ENCODE results near the gene TNFRSF19. TPM values are rescaled to one million over a fixed set of nuclear protein-coding genes. Genes with fewer than 3 reads are reported as not detected.
A peak's percentile ranks its signal among the peaks of the same experiment; 100 is the strongest.

Gene TNFRSF19
- total RNA-seq, 1 donor from 2014 or later, result 25.9 TPM

DNA sequence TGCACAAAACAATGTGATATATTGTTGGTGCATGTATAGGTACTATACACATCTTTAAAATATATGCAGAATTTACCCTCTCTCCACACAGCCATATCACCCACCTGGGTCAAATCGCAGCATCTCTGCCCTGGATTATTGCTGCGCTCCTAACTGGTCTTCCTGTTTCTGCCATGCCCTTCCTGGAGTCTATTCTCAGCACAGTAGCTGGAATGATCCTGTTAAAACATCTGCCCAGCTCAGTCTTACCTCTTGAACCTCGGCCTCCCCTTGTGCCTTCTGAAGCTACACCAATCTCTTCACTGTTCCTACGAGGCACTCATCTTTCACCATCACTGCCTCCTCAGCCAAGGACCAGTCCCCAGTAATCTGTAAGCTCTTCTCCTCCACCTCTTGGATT, 25.5 kb upstream of the TNFRSF19 start:
- Histone ChIP-seq H3K4me3 (no peak overlapping the region), H3K9me3 (replicated peaks) (no peaks in the 10 kb centered on the region), H3K27ac (replicated peaks) (no peak overlapping the region), H3K36me3 (no peaks in the 10 kb centered on the region), H3K27me3 (ENCODE audit: low read depth) (no peaks in the 10 kb centered on the region), H3K4me1 (peaks cover 25% of the 10 kb centered on the region)
- no peak for DNase-seq
- intact Hi-C loops (cut with micrococcal nuclease), result no loop called here
- TF ChIP-seq, protein P1, sequence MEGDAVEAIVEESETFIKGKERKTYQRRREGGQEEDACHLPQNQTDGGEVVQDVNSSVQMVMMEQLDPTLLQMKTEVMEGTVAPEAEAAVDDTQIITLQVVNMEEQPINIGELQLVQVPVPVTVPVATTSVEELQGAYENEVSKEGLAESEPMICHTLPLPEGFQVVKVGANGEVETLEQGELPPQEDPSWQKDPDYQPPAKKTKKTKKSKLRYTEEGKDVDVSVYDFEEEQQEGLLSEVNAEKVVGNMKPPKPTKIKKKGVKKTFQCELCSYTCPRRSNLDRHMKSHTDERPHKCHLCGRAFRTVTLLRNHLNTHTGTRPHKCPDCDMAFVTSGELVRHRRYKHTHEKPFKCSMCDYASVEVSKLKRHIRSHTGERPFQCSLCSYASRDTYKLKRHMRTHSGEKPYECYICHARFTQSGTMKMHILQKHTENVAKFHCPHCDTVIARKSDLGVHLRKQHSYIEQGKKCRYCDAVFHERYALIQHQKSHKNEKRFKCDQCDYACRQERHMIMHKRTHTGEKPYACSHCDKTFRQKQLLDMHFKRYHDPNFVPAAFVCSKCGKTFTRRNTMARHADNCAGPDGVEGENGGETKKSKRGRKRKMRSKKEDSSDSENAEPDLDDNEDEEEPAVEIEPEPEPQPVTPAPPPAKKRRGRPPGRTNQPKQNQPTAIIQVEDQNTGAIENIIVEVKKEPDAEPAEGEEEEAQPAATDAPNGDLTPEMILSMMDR (IDR thresholded peaks at IDR 0.05; ENCODE audit: borderline replicate concordance), result no peak

DNA sequence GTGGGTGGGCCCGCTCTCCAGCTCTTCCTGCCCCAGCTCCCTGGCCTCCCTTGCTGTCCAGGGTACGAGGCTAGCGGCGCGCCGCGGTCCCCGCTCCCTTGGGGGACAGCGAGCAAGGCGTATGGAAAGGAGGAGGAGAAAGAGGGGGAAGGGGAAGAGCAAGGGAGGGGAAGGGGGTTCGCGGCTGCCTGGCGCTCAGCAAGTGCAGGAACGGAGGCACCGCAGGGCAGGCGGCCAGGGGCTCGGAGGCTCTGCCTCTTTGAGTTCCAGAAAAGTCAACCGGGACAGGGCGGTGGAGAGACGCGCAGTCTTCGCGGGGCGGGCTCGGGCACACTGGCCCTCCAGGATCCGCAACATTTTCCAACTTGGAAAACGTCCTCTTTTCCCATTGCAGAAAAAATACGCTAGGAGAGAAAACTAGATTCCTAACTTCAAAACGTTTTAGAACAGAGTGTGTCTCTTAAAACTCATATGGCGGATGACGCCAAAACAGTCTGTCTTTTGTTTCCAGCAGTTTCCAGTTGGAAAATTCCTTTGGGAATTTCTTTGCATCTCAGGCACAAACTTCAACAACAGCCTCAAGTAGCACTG, 23.1 kb upstream of the TNFRSF19 start:
- Histone ChIP-seq H3K9me3 (replicated peaks) (no peaks in the 10 kb centered on the region), H3K4me1 (peaks cover 46% of the 10 kb centered on the region), H3K27me3 (ENCODE audit: low read depth) (no peaks in the 10 kb centered on the region), H3K36me3 (no peaks in the 10 kb centered on the region), H3K4me3 (peak overlapping the region; percentile 67), H3K27ac (replicated peaks) (peak overlapping the region; percentile 87)
- TF ChIP-seq, protein P1 (IDR thresholded peaks at IDR 0.05; ENCODE audit: borderline replicate concordance), result no peak
- intact Hi-C loops (cut with micrococcal nuclease), result no loop called here
- DNase-seq, result peak; percentile 62

GRCh38 chr13:23549724-23550123, 20.5 kb upstream of the TNFRSF19 start:
- no peaks in the 10 kb centered on the region for H3K27me3 ChIP-seq (ENCODE audit: low read depth)
- peak overlapping the region; percentile 87 for H3K27ac ChIP-seq (replicated peaks)
- no peak for DNase-seq
- no peaks in the 10 kb centered on the region for H3K9me3 ChIP-seq (replicated peaks)
- H3K36me3 ChIP-seq, result no peaks in the 10 kb centered on the region
- intact Hi-C loops (cut with micrococcal nuclease), result no loop called here
- peaks cover 58% of the 10 kb centered on the region for H3K4me1 ChIP-seq
- TF ChIP-seq, protein P1 (IDR thresholded peaks at IDR 0.05; ENCODE audit: borderline replicate concordance), result no peak
- no peak overlapping the region for H3K4me3 ChIP-seq

GRCh38 chr13:23550163-23550562, 20.0 kb upstream of the TNFRSF19 start:
- Histone ChIP-seq H3K4me1 (peaks cover 58% of the 10 kb centered on the region), H3K9me3 (replicated peaks) (no peaks in the 10 kb centered on the region), H3K27me3 (ENCODE audit: low read depth) (no peaks in the 10 kb centered on the region), H3K36me3 (no peaks in the 10 kb centered on the region), H3K27ac (replicated peaks) (peak overlapping the region; percentile 87), H3K4me3 (no peak overlapping the region)
- DNase-seq, result no peak
- intact Hi-C loops (cut with micrococcal nuclease), result no loop called here
- TF ChIP-seq, protein P1 (IDR thresholded peaks at IDR 0.05; ENCODE audit: borderline replicate concordance), result no peak

DNA sequence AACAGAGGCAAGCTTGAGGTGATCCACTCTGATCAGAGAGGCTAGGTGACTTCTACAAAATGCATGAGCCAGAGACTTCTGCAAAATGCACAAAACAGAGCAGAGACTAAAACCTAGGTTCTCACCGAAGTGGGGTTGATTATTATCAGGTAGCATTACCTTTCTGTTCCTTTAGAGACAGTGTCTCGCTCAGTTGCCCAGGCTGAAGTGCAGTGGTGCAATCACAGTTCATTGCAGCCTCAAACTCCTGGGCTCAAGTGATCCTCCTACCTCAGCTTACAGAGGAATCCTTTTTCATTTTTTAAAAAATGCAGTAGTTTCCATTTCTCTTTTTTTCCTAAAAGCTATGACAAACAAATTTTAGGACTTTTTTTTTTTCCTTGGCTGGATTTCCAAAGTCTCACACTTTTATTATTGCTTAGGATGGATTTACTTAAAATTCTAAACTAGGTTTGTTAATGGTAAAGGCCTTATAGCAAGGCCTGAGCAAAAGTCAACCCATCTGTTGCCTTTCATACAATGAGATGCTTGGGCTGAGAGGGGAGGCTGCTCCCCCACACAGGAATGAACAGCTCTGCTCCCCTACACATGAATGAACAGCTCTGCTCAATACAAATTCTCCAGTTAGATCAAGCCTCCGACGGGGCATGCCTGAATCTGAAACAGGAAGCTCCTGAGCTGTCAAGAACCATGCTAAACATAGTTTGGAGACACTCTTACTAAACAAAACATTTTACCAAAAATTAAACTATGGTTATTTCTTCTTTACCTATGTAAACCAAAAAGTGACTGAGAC, 18.8 kb upstream of the TNFRSF19 start:
- no peaks in the 10 kb centered on the region for H3K36me3 ChIP-seq
- intact Hi-C loops (cut with micrococcal nuclease), result no loop called here
- no peak for DNase-seq
- no peaks in the 10 kb centered on the region for H3K9me3 ChIP-seq (replicated peaks)
- no peaks in the 10 kb centered on the region for H3K27me3 ChIP-seq (ENCODE audit: low read depth)
- H3K4me3 ChIP-seq, result no peak overlapping the region
- H3K27ac ChIP-seq (replicated peaks), result peak overlapping the region; percentile 87
- peaks cover 58% of the 10 kb centered on the region for H3K4me1 ChIP-seq
- TF ChIP-seq, protein P1 (IDR thresholded peaks at IDR 0.05; ENCODE audit: borderline replicate concordance), result no peak

All from left ventricle myocardium inferior (tissue), 1 donor.